ENCODE data around the gene ZNF57.
"Not testable (repeated sequence)": the region's sequence is repeated elsewhere in the genome, so short reads cannot be mapped to it uniquely, and the experiment has no call there.

ZNF57 gene

DNA sequence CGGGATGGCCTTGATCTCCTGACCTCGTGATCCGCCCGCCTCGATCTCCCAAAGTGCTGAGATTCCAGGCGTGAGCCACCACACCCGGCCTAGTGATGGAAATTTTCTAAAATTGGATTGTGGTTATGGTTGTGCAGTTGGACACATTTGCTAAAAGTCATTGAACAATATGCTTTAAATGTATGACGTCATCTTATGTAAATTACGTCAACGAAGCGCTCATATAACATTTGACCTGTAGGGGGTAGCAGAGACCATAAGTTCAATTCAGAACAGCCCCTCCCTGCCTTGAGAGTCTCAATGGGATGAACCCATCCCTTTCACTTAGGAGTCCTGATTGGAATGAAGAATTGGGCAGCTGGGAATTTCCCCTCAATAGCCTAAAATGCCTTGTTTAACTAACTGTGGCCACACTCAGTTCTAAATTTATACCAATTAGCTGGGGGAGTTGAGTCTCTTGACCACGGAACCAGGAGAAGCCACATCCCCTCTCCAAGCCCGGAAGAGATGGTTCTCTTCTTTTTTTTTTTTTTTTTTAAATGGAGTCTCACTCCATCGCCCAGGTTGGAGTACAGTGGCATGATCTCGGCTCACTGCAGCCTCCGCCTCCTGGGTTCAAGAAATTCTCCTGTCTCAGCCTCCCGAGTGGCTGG lies 61.4 kb downstream of the ZNF57 start:
- no peaks in the 10 kb centered on the region for H3K36me3 ChIP-seq
- no peaks in the 10 kb centered on the region for H3K4me1 ChIP-seq
- H3K9me3 ChIP-seq, result no peaks in the 10 kb centered on the region
- TF ChIP-seq, protein P1, sequence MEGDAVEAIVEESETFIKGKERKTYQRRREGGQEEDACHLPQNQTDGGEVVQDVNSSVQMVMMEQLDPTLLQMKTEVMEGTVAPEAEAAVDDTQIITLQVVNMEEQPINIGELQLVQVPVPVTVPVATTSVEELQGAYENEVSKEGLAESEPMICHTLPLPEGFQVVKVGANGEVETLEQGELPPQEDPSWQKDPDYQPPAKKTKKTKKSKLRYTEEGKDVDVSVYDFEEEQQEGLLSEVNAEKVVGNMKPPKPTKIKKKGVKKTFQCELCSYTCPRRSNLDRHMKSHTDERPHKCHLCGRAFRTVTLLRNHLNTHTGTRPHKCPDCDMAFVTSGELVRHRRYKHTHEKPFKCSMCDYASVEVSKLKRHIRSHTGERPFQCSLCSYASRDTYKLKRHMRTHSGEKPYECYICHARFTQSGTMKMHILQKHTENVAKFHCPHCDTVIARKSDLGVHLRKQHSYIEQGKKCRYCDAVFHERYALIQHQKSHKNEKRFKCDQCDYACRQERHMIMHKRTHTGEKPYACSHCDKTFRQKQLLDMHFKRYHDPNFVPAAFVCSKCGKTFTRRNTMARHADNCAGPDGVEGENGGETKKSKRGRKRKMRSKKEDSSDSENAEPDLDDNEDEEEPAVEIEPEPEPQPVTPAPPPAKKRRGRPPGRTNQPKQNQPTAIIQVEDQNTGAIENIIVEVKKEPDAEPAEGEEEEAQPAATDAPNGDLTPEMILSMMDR (IDR thresholded peaks at IDR 0.05; ENCODE audit: low read depth, low read length), result peak; percentile 76
- no peak overlapping the region for H3K4me3 ChIP-seq (ENCODE audit: low read depth, low read length)
- H3K27me3 ChIP-seq, result no peaks in the 10 kb centered on the region
- peak; percentile 74 for DNase-seq

DNA sequence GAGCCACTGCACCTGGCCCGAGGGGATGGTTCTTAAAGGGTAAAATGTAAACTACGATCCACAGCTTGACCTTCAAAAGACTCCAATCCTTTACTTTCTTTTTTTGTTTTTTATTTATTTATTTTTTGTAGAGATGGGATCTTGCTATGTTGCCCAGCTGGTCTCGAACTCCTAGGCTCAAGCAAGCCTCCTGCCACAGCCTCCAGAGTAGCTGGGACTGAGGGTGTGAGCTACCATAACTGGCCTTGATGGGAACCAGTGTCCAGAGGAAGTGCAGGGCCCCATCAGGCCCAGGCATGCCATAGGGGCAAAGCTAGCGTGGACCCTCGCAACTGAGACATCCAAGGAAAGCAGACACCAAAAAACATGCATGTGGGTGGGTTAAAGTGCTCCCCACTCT lies 62.4 kb downstream of the ZNF57 start:
- no peaks in the 10 kb centered on the region for H3K36me3 ChIP-seq
- TF ChIP-seq, protein P1 (IDR thresholded peaks at IDR 0.05; ENCODE audit: low read depth, low read length), result no peak
- peaks cover 4% of the 10 kb centered on the region for H3K4me1 ChIP-seq
- H3K4me3 ChIP-seq (ENCODE audit: low read depth, low read length), result no peak overlapping the region
- no peaks in the 10 kb centered on the region for H3K27me3 ChIP-seq
- DNase-seq, result no peak
- no peaks in the 10 kb centered on the region for H3K9me3 ChIP-seq

DNA sequence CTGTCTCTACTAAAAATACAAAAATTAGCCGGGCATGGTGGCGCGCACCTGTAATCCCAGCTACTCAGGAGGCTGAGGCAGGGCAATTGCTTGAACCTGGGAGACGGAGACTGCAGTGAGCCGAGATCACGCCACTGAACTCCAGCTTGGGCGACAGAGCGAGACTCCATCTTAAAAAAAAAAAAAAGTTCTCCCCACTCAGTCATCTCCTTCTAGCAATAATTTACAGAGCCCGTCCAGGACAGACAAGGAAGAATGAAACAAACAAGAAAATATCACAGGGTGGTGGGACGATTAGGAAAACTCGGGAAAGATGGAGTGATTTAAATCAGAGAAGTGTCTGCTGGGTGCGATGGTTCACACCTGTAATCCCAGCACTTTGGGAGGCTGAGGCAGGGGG lies 62.9 kb downstream of the ZNF57 start:
- not testable (repeated sequence) for H3K9me3 ChIP-seq; DNase-seq; H3K36me3 ChIP-seq; H3K4me1 ChIP-seq; H3K27me3 ChIP-seq; H3K4me3 ChIP-seq (ENCODE audit: low read depth, low read length)

DNA sequence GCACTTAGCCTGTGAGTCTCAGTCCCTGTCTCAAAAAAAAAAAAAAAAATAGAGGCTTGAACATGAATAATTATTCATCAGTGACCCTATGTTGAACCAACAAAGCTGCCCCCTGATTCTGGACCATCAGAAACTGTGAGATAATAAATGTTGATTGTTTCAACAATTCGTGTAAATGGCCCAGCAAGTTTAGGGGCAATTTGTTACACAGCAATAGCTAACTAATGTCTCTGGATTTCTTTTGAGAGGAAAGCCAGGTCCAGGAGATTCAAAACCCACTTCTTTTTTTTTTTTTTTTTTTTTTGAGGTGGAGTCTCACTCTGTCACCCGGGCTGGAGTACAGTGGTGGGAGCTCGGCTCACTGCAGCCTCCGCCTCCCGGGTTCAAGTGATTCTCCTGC lies 64.1 kb downstream of the ZNF57 start:
- H3K4me3 ChIP-seq (ENCODE audit: low read depth, low read length), result no peak overlapping the region
- no peak for DNase-seq
- peaks cover 8% of the 10 kb centered on the region for H3K4me1 ChIP-seq
- H3K36me3 ChIP-seq, result no peaks in the 10 kb centered on the region
- no peaks in the 10 kb centered on the region for H3K9me3 ChIP-seq
- TF ChIP-seq, protein P1 (IDR thresholded peaks at IDR 0.05; ENCODE audit: low read depth, low read length), result no peak
- H3K27me3 ChIP-seq, result no peaks in the 10 kb centered on the region

DNA sequence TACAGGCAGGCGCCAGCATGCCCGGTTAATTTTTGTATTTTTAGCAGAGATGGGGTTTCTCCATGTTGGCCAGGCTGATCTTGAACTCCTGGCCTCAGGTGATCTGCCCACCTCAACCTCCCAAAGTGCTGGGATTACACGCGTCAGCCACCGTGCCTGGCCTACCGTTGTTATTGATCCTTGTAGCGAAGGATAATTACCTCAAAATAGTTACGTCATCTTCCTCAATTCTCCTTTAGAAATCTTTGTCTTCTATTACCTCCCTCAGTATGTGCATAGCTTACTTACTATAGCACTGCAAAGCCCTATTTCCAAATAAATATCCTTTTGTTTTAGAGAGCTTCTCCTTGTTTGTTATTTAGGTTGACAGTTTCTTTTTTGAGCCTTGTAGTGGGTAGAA lies 67.2 kb downstream of the ZNF57 start:
- TF ChIP-seq, protein P1 (IDR thresholded peaks at IDR 0.05; ENCODE audit: low read depth, low read length), result no peak

More for the DNA sequence above, 67.2 kb downstream of the ZNF57 start:
- H3K27me3 ChIP-seq, result no peaks in the 10 kb centered on the region
- peaks cover 8% of the 10 kb centered on the region for H3K4me1 ChIP-seq
- no peak for DNase-seq
- no peaks in the 10 kb centered on the region for H3K36me3 ChIP-seq
- no peak overlapping the region for H3K4me3 ChIP-seq (ENCODE audit: low read depth, low read length)
- H3K9me3 ChIP-seq, result no peaks in the 10 kb centered on the region
